GM03348 (cell line): ENCODE results near the gene GREM2.

Experiments used
- DNase-seq: peaks from one replicate; pipeline ENCODE4 v3.0.0; 2012; ENCODE audit warnings: low spot score

The GREM2 gene

DNA sequence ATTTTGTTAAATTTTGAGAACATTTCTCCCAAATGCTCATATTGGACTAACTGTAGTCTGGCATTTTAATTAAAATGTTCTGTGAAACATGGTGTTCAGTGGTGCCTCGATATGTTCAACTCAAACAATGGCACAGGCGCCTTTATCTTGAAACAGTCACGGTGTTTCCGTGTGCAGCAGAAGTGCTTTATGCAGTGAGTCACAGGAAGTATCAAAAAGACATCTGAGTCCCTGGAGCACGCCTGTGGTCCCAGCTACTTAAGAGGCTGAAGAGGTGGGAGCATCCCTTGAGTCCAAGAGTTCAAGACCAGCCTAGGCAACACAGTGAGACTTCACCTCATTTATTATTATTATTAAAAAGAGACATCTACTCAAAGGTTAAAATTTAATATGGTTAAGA lies 52.2 kb downstream of the GREM2 start:
- no peak for DNase-seq

DNA sequence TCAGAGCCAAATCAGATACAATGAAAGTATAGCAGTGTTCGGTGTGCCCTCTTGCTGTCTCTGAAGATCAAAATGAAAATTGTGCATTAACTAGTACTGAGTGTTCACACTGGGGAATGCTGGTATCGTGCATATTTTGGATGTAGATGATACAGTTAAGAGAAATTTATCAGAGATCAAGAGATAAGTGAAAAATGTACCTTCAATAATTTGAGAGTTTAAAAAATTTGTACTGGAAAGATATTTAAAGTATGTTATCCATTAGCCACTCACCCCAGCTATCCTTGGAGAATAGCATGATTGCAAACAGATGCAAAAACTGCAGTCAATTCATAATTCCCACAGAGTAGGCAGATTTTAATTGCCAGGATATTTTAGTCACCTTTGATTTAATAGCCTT lies 56.4 kb downstream of the GREM2 start:
- peak; percentile 75 for DNase-seq

DNA sequence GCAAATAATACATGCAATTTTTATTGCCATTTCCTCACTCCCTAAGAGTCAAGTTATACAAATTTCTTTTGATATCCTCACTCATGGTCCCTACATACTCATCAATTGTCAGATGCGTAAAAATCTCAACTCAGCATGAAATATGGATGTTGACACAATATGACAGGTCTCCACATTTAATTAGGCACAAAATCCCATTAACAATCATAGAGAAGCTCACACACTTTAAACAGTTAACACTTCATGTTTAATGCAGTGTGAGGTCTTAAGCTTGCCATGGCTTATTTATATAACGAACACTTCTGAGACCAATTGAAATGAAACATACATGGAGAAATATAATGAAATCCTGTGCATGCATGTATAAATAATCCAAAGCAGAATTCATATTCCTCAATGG lies 58.6 kb downstream of the GREM2 start:
- DNase-seq: no peak

DNA sequence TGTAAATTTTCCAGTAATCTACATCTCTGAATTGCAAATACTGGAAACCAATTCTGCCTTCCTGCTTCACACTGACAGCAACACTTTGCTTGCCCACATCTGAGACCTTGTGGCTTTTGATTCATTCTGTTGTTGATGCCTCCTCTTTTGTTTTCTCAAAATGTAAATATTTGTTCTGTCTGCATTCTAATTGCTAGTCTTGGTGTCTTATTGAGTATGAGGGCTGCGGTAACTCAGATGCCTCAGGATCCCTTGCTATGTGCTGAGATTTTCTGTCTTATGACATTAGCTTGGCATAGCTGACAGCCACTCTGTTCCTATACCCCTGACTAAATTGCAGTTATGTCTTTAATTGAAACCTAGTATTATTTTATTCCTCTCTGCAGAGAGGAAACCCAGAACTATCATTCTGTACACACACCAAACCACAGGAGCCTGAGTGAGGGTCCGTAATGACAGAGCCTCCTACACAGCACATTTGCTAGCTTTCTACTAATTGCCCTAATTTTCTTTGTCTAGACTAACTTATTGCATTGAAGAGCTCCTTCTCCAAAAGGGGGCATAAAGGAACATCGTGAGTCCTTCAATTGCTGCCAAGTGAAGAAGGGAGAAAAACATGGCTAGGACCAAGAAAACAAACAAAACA lies 72.1 kb downstream of the GREM2 start:
- no peak for DNase-seq

DNA sequence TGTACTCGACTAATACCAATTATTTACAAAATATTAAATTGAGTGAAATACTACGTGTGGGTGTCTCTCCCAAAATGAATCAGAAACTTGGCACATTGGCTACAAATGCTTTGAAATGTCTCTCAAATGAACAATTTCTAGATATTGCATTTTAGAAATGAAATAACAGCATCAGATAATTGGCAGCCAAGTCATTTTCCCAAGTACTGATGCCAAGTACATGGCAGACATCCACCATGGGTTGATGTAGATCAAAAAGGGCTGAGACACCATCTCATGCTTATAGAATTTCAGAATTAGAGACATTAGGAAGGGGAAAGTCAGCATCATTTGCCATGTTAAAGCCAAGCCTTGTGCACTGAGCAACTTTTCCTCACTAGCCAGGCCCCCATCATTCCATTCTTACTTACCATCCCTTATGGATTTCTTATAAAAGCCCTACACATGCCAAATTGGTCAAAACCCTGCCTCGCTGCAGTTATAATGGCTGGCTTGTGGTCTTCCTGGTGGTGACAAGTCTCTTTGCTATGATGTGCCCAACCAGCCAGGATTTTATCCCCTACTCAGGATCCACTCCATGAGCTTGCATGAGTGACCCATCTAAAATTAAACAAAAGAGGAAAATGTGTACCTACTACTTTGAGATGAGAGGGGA lies 73.1 kb downstream of the GREM2 start:
- DNase-seq: peak; percentile 13

DNA sequence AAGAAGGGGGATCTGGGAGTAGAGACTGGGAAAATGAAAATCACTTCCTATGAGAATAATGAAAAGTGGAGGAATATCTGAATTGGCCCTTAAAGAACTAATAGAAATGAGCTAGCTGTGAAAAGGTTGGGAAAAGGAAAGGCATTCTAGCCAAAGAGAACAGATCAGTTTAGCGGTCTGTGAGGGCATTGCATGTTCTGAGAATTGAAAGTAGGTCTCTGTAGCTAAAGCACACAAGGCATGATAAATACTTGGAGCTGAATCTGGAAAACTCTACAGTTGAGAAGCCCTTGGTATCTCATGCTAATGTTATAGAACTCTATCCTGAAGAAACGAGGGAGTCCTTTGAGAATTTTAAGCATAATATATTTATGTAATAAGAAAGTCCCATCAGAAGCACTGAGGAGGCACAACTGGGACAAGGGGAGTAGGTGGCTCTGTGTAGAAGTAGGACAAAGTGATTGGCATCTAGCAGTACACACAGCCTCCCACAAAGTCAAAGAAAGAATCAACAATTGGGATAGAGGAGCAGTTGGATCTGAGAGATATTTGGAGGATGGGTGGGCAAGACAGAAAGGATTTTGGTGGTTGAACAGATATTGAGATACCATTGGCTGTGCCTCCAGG lies 78.7 kb downstream of the GREM2 start:
- no peak for DNase-seq

DNA sequence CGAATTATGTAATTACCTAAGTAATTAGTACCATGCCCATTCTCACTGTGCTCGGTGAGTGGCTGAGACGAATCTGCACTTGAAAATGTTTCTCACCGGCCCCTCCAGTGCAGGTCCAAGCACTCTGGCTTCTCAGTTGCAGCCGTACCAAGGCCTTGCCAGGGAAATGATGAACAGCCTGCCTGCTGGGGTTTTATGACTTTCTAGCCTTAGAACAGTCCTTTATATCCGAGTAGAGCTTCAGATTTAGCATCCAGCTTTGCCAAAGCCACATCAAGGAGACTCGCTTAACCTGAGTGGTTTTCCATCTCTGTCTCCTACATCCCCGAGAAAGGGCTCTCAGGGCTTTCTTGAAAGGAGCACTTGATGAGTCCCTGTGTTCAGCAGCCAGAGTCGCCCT lies 83.4 kb downstream of the GREM2 start:
- DNase-seq: no peak

DNA sequence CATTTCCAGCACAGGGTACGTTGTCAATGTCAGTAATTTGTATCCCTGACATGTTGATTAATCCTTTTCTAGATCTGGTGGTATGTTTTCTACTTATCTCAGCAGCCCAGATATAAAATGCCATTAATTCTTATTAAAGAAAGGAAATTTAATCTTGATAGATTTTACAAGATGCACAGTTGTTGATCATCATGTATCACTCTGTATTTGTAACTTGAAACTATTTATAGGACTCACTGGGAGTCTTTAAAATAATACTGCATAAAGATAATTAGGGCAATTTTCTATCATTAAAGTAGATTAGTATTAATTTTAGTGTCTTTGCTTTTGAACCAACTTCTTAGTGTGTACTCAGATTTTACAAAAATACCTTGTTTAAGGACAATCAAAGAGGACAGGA lies 84.9 kb downstream of the GREM2 start:
- DNase-seq: no peak

DNA sequence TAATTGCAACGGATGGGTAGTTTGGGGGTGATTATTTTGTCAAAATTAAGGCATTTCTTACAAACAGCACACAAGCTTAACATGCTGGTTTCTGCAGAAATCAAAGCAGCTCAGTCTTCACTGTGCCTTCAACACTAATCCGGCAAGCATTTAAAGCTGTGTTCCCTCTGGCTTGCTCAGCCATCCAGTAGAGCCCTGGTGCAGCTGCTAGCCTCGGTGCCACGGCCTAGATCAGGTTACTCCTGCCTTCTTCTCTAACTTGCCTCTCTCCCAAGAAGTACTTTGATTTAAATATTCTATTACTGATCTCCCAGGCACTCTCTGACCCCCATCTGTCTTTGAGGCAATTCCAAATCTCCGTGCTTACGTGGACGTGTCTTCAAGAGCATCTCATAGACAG lies 85.6 kb downstream of the GREM2 start:
- DNase-seq: no peak

DNA sequence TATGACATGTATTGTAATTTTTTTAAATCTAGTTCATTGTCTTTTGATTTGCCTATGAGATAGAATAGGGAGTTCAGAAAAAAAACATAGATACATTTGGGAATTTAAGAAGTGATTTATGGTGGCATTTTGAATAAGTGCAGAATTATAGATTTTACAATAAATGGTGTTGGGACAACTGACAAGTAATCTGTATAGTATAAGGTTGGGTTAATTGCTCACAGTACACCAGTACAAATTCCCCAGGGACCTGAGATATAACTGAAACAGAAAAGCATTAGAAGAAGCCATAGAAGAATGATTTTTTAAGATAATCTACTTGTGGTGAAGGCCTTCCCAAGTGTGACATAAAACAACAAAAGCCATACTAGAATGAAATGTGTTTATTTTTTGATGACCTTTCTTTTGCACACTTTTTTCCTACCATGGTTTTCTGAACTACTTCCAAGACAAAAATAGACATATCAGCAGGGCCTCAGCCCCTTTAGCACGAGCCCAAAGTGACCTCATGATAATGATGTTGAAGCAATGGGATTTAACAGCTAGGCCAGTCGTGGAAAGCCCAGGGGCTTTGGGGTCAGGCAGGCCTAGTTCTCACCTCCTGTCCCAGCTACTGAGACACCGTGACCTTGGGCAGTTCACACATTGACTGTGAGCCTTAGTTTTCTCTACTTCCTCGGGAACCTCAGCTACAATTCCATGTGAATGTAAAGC lies 87.4 kb downstream of the GREM2 start:
- DNase-seq: no peak

DNA sequence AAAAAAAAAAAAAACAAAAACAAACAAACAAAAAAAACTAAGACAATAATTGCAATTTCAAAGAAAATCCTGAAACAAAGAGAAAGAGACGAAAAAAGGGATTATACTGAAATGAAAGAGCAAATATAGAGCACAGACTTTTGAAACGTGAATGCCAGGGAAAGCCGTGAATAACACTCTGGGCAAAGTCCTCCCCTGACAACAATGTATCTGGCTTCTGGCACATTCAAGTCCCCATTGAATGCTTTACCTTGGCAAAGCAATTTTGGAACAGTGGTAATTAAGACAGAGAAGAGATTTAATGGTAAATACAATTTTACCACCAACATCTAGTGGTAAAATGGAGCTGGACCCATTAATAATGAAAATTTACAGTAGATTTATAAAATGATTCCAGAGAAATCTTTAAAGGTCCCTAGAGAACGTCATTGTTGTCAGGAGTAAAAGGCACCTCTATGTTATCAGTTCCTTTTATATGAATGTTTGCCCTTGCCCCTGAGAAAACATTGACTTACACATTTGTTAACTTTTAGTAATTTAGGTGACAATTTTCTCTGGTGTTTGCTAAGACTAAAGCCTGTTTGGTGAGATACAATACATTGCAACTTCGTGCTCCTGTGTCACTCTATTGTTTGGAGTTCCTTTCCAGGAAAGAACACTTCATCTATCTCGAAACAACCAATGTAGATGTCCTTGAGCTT lies 89.7 kb downstream of the GREM2 start:
- no peak for DNase-seq

DNA sequence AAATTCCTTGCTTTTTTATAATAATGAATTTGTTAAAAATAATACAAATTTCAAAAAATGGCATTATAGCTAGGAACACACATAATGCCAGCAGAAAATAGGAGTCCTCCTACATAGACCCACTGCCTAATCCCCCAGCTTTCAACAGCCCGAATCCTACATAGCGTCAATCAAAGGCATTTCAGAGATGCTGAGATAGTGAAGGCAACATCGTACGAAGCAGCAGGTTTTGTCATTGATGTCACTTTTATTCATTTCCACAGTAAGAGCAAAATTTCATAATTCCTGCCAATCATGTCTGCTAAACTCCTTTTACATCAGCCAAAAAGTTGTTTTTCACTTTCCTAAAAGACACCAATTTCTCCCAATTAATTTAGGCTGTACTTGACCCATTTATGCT lies 94.1 kb downstream of the GREM2 start:
- DNase-seq: no peak

DNA sequence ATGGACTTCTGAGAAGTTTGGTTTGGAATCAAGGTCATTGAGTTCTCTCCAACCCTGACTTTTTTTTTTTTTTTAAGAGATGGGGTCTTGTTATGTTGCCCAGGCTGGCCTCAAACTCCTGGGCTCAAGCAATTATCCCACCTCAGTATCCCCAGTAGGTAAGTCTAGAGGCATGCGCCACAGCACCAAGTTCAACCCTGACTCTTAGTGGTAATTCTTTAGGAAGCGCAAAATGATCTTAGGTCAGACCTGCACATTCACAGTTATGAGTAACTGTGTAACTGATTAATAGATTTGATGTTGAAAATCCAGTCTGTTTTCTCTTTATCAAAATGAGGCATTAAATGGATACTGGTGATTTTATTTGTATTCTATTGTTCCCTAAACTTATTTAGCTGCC lies 95.9 kb downstream of the GREM2 start:
- no peak for DNase-seq

DNA sequence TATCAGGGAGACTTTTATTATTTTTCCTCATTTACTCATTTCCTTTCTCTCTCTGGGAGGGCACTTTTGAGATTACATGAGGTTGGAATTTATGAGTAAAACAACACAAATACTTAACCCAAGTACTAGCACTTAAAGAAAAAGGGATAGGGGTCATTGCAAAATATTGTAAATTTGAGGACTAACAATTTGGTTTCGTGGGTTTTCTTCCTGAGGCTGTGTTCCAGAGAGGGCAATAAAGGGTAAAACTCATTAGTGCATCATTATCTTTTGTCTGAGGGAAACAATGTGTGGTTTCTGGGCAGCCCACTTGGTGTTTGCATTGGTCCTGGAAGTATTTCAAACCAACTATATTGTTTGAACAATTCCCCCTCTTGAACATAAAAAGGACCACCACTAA lies 96.5 kb downstream of the GREM2 start:
- no peak for DNase-seq

DNA sequence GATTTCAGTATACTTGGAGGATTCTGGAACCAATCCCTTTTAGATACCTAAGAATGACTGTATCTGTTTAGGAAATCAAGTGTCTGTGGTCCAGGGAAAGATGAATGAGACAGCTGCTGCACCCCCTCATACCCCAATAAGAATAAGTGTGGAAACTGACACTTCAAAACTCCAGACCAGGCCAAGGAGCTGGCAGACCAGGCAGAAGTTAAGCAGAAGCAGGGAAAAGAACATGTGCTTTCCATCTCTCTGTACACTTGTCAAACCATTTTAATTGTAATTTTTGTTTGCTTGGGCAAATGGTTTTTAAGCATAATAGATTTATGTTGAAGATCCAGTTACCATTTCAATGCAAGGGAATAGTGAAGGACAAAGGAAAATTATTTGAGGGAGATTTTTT lies 100.2 kb downstream of the GREM2 start:
- DNase-seq: no peak

DNA sequence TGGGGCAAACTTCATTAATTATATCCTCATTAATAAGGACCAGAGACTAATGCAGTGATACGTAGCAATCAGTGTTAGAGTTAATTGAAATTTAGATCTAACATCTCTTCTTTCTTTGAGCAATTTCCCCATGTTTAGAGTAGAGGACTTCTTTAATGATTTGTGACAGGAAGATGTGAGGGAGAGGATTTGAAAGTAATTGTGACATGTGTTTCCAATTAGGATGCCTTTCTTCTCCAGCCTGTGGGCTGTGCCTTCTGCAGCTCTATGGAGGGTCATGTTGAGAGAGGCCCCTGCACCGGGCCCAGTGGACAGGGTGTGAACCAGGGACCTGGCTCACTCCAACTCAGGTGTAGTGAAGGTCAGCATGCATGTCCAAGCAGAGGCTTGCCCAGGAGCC lies 103.0 kb downstream of the GREM2 start:
- peak; percentile 62 for DNase-seq

DNA sequence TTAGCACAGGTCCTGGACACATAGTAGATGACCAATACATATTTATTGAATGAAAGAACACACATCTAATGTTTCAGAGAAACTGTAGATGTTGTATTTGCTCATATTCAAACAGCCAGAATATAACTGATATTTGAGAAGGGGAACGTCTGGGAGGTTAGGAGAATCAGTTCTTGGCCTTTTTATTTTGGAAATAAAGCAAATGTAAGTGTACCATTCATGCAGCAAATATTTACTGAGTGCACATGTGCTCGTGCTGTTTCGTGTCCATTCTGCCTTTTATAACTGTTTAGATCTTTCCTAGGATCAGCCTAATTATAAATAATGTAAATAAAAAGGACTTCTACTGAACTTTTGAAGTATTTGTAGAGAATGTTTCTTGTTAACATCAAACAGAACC lies 103.8 kb downstream of the GREM2 start:
- DNase-seq: no peak

DNA sequence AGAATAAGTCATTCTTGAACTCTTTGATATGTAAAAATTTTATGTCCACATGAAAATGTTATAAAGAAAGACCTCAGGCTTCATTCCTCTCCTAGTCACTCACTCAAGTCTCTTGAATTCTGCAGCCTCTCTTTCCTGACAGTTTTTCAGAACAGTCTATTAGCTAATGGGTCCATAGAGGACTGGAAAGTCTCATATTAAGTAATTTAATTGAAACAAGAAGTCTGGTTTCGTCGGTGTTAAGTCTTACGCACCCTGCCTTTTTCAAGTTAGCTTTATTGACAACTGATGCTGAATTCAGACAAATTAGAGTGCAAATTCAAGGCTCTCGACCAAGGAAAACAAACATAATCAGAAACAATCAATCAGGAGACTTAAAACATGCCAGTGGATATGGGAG lies 105.8 kb downstream of the GREM2 start:
- no peak for DNase-seq

DNA sequence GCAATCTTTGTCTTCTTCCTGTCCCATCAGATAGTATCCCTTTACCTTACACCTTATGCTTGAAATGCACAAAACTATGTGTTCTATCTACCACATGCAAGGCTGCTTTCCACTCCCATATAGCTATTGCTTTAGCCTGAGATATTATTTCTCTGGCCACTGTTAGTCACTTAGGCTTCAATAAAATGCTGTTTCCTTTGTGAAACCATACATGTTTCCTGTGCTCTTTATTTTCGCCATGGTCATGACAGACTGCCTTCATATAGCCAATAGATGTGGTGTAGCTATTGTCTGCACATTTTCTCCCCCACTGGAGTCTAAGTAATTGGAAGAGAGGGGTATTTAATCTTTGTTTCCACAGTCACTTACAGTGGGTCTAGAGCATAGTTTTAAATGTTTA lies 108.4 kb downstream of the GREM2 start:
- DNase-seq: no peak

DNA sequence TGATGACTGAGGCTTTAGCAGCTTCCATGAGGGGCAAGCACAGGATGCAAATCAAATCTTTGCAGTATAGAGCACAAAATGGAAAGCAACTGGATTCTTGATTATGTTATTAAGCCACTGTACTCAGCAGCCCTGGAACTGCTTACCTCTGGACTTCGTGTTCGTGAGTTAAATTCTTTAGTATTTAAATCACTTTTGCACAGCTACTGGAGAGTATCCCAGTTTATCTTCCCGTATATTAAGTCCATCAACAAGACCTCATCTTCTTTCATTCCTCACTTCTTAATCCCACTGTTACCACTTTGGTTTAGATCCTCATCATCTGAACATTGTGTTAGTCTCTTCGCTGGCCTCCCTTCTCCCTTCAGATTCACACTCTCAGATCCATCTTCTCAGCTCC lies 108.9 kb downstream of the GREM2 start:
- no peak for DNase-seq

DNA sequence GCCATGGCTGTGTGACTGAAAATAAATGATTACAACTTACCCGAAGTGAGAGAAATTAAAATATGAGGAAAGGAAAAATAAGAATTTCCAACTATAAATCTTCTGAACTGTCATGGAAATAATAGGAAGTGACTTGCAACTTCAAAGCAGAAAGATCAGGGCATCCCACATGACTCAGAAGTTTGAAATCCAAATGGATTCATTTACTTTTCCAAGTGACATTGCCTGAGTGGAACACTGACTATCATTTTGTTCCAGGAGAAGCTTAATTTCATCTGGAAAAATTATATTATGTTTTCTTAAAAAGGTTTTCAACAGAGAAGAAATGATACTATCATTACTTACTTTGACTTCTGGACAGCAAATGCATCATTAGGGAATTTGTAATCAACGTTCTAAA lies 110.8 kb downstream of the GREM2 start:
- DNase-seq: peak; percentile 24

DNA sequence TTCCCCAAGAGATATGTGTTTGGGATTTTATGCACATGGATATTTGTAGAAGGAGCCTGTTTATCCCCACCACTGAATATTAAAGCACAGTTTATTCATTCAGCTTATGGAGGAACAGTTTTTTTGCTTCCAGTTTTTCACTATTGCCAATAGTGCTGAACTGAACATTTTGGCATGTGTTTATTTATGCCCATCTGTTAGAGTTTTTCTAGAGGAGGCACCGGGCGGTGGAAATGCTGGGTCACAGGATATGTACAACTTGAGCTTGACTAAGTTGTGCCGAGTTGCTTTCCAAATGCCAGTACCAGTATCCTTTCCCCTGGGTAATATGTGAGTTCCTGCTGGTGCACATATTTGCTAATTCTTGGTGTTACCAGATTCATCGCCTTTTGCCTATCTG lies 111.3 kb downstream of the GREM2 start:
- DNase-seq: no peak

DNA sequence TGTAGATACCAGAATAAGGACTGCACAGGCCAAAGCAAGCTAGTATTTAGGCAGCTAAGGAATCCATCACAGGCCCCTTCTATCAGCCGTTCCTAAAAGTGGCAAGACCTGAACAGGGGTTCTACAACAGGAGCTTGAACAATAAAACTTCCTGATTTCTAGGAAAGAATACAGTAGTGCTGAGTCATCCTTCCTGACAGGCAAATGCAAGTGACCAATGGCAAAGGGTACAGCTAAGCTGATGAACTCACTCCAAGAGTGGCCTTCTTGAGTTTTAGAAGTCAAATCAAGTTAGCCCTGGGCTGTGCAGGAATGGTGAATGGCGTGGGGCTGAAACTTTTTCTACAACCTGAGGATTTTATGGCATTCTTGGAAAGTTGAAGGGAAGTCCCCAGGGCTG lies 112.9 kb downstream of the GREM2 start:
- peak; percentile 57 for DNase-seq
